ENCODE results near the gene RHOD.

GRCh38 chr11:67057205-67057672 is 592 bp downstream of the RHOD start:
- TF ChIP-seq CTCF (IDR thresholded peaks at IDR 0.05) (no peak), POLR2A (IDR thresholded peaks at IDR 0.05) (no peak)
